HG03139 (cell line): Measurements from ENCODE around the gene DTYMK.

Source experiments
- ATAC-seq: cut with Tn5 transposase; IDR thresholded peaks from one replicate; pipeline ENCODE4 v1.9.1; 2021; ENCODE audit not compliant: unreplicated experiment

DTYMK gene

DNA sequence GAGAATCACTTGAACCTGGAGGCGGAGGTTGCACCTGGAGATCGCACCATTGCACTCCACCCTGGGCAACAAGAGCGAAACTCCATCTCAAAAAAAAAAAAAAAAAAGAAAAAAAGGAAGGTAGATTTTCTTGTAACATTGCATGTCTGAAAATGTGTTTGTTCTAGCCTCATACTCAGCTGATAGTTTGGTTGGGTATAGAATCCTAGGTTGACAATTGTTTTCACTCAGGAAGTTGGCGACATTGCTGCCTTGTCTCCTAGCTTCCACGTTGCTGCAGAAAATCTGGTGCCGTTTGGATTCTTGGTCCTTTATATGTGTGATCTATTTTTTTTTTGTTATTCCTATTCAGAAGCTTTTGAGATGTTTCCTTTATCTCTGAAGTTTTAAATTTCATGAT is 19.9 kb upstream of the DTYMK start:
- no peak for ATAC-seq

DNA sequence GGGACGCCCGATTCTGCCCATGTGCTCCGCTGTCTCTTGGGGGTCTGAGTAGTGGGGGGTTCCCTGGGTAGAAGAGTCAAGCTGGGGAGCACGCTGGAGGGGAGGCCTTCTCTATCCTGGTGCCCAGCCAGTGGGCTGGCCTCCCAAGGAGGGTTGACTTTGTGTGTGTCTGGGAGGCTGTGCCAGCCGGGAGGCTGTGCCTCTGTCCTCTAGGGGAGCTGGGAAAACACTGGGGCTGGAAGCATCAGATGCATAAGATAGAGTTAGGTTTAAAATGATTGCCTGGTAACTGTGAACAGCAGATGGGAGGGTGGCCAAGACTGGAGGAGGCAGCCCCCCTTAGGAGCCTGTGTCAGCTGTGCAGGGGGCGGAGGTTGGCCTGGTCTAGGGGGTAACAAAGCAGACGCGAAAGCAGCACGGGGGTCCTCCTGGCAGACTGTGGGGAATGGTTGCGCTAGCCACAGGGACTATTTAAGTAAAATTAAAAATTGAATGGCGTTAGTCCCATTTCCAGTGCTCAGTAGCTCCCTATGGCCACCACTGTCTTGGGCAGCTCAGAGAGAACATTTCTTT is 16.5 kb upstream of the DTYMK start:
- ATAC-seq, result no peak

DNA sequence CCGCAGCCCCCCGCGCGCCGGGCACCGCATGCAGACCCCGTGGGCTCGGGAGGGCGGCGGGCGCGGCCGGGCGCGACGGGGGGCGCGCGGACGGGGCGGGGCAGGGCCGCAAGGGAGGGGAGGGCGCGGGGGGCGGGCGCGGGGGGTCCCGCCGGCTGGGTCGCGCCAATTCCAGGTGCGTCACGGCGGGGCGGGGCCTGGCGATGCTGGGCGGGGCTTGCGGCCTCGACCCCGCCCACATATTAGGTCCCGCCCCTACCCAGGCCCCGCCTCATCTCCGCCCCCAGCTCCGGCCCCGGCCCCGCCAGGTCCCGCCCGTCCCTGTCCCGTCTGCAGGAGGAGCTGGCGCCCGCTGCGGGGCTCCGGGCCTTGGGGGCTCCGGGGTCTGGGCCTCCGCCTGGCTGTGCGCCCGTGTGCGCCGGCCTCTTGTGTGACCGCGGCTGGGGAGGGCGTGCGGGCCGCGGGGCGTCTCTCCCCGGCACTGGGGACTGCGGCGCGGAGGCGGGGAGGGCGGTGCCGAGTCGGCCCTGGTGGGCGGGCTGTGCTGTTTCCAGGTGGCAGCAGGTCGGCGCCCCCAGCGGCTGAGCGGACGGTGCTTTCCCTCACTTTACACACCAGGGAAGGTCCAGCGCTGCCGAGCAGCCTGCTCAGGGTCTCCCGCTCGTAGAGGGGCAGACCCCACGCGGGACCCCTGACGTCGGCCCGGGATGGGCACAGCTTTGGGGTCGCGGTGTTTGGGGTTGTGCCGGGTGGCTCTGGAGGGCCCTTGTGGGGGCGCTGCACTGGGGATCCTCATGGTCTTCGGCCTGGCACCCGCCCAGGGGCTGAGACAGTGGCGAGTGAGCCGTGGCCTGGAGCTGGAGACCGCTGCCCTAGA is 15.8 kb upstream of the DTYMK start:
- peak; percentile 60 for ATAC-seq

DNA sequence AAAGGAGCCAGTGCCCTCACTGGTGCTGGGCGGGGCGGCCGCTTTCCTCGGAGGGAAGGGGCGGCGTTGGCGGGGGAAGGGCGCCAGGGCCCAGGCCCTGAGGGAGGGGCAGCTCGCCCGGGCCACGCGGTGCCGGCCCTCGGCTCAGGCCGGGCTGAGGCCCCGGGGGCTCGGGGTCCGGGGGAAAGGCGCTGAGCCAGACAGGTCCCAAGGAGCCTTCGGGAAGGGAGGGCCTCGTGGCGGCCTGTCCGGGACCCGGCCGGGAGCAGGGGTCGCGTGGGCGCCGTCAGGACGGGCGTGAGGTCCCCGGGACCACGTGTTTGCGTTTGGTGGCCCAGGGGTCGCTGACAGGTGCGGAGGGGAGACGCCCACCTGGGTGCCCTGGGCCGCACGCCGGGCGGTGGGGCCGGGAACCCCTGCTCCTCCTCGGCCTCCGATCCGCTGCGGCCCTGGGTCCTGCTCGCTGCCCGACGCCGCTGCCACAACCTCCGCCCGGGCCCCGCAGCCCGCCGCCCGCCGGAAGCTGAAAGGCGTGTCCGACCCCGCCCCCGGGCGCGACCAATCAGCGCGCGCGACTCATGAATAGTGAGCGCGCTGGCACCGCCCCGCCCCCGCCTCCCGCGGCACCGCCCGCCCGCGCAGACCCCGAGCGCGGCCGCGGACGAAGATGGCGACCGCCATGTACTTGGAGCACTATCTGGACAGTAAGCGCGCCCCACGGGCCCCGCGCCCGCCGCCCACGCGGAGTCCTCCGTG is 15.0 kb upstream of the DTYMK start, which contains the start of gene ING5:
ING5 (plus strand) TSS at position 641 of the 756 bp plus-strand sequence; CDS start at position 668, 27 bp downstream.
- ATAC-seq, result peak; percentile 47

DNA sequence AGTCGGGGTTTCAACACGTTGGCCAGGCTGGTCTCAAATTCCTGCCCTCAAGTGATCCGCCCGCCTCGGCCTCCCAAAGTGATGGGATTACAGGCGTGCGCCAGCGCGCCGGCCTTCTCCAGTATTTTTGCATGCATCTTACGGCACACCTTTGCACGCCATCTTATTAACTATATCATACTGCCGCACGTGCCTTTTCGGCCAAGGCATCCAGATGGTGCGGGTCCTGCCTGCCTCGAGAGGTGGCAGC is 14.5 kb upstream of the DTYMK start:
- no peak for ATAC-seq

DNA sequence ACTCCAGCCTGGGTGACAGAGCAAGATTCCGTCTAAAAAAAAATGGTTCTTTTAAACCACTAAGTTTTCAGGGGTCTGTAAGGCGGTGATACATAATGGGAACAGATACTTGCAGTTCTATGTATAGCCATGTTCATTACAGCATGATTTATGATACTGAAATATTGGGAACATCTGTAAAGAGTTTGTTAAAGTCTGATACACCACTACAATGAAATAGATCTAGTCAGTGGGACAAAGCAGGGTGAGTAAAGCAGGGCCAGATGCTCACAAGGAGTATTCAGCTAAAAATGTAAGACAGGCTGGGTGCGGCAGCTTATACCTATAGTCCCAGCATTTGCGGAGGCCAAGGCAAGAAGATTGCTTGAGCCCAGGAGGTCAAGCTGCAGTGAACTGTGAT is 9.0 kb upstream of the DTYMK start:
- no peak for ATAC-seq

DNA sequence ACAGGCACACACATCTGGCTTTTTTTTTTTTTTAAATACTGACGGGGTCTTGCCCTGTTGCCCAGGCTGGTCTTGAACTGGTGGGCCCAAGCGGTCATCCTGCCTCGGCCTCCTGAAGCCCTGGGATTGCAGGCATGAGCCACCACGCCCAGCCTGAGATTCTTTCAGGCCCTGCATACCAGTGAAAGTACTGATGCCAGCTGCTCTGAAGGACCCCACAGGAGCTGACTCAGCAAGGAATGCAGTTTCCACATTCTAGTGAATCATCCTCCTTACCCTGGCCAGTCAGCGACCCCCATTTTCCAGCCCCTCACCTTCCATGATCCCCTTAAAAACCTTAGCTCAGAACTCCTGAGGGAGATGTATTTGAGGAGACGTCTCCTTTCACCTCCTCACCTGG is 5.8 kb upstream of the DTYMK start:
- no peak for ATAC-seq

DNA sequence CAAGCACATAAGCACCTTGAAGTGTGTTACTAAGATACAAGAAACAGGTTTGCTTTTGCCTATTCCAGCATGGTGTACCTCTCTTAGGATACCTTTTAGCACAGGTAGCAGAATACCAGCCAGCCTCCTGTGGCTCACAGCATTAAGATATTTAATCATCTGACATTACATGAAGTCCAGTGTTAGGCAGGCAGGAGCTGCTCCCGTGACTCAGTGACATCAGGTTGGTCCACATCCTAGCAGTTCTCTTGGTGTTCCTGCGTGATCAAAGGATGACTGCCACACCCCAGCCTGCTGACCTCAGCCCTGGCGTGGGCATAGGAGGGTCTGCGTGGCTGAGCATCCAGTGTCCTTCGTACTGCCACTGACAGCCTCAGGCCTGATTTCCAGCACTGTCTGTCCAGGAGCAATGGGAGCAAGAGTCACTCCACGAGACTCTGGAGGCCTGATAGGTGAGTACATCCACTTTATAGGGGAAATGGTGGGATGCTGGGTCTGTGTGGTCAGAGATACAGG is 3.6 kb upstream of the DTYMK start:
- no peak for ATAC-seq

DNA sequence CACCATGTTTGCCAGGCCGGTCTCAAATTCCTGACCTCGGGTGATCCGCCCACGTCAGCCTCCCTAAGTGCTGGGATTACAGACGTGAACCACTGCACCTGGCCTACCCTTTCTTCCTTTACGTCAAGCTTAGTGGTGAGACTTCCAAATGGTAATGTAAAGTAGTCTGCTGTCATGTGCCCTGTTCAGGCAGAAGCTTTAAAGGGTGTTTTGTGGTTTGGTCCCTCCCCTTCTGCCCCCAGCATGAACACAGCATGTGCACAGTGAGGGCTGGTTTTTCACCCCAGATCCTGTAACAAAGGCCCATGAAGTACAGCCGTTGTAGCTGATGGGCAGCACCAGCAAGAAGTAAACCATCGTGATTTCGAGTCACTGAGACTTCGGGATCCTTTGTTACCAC is 2.7 kb upstream of the DTYMK start:
- ATAC-seq, result no peak

DNA sequence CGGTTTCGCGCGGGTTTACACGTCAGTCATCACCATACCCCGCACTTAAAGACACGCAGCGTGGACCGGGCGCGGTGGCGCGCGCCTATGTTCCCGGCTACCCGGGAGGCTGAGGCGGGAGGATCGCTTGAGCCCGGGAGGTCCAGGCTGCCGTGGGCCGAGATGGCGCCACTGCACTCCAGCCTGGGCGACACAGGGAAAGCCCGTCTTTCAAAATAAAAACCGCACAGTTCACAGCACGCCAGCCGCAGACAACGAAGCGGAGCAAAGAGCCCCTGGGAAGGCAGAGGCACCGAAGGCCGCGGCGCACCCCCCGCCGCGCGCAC is 328 bp downstream of the DTYMK start:
- ATAC-seq, result no peak

DNA sequence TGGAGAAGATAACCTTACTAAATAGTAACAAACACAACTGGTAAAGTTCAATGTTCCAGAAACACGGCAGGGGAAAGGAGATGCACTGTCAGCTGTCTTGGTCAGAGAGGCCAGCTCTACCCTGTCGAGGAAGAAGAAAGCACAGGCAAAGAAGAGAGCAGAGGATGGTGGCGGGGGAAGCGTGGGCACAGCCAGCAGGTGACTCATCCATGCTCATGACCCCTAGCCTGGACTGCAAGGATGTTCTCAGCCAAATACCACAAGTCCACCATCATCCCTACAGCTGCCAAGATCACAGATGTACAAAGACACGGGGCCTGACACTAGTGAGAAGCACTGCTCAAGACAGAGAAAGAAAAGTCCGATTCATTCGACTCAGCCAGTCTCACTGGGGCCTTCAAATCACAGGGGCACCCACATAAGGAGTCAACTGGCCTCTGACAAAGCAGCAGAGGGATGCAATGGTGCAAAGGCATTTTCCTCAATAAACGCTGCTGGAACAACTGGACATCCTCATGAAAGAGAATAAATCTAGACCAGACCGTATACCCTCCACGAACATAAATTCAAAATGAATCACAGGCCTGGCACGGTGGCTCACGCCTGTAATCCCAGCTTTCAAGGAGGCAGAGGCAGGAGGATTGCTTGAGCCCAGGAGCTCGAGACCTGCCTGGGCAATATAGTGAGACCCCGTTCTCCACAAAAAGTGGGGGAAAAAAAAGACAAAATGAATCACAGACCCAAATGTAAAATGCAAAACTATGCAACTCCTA is 5.6 kb downstream of the DTYMK start:
- ATAC-seq, result no peak

DNA sequence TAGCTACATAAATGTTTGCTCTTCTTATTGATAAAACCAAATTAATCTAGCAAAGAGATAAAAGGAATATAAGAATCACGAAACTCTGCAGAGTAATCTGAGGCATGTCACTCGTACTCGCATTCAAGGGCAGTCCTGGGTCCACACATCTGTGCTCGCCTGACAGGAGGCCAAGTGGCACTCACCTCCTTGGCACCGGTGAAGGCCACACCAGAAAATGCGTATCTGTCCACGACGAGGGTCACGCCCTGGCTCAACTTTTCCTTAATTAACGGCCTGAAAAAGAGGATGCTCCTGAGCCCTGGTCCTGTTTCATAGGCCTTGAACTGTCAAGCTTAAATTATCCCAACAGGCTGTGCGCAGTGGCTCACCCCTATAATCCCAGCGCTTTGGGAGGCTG is 6.6 kb downstream of the DTYMK start:
- ATAC-seq, result no peak

DNA sequence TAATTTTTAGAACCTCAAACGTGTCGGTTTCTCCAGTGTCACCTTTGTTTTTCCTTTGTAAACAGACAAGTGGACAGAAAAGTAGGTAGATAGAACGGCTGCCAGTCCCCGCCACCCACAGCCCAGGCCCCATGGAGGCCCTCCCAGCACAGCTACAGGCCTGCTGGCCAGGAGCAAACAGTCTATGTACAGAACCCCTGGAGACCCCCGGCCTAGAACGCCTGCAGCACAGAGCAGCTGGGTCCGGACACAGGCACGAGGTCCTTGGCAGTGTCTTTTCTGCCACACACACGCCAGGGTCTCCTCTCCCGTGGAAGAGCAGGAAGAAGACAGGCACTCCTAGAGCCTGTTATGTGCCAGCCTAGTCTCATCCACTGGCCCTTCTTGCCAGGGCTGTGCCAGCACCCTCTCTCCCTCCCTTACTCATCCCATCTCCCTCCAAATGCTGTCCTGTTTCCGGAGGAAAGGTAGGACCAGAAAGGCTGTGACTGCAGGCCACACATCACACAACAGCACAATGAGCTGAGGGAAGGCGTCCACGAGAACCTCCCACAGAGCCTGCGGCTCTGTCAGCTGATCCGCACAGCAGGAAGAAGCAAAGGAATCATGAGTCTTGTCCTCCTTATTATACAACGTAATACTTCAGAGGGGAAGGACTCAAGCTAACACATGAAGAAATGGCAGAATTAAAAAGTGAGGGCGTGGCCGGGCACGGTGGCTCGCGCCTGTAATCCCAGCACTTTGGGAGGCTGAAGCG is 7.7 kb downstream of the DTYMK start:
- no peak for ATAC-seq

DNA sequence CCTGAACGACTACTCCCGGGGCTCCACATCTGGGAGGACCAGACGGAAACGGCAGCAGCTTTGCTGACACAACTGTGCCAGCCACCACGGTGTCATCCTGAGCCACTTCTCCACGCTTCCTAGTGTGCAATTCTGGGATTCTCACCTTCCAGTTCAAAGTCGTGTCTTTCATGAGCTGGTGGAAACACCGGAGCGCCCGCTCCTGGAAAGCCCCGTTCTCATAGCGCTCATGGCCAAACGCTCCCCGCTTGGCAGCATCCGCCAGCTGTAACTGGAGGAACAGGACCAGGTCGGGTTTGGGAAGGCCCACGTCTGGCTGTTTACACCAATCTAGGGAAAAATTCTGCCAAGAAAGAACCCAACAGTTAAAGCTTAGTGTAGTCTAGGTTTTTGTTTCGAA is 8.3 kb downstream of the DTYMK start:
- no peak for ATAC-seq

DNA sequence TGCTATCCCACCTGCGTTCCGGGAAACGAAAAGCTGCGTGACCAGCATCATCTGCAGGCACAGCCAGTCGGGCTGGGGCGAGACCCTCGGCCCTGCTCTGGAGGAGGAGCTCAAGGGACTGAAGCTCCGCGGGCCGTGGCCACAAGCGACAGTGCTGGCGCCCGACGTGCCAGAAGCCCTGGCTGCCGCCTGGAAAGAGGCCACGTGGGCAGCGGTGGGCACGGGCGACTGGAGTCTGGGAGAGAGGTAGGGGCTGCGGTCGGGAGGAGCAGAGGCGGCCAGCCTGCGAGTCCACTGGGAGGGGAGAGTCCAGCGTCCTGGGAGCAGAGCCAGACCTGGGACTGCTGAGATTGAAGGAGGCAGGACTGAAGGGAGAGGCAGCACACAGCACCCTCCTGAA is 9.2 kb downstream of the DTYMK start:
- ATAC-seq, result no peak

DNA sequence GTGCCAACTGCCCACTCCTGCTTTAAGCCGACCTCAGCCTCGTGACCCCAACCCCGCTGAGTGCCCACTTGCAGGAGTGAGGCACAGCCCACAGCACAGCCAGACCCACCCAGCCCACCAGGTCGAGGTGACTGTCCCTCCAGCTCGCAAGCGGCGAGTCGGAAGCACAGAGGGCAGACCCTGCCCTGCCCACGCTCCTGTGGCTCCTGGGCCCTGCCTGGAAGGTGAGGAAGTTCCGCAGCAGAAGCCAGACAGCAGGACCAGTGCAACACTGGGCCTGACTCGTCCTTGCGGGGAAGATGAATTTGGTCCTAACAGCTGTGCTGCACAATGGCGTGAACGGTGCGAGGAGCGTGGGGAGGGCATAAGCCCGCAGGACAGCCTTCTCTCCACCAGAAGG is 9.9 kb downstream of the DTYMK start:
- ATAC-seq, result no peak

DNA sequence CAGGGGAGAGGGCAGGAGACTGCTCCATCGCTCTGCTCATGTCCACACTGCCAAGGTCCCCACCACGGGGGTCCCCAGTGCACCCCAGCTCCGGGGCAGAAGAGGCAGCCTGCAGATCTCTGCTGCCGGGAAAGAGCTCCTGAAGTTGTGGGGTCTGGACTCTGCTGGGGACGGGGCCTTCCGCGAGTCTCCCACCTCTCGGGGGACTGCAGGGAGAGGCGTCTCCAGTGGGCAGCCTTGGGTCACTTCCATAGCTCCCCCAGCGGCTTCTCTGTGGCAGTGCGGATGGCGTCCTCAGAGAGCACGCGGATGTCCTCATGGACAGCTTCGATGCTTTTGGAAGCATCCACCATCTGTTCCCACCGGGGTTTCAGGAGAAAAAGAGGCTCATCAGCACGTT is 10.7 kb downstream of the DTYMK start:
- ATAC-seq, result no peak

DNA sequence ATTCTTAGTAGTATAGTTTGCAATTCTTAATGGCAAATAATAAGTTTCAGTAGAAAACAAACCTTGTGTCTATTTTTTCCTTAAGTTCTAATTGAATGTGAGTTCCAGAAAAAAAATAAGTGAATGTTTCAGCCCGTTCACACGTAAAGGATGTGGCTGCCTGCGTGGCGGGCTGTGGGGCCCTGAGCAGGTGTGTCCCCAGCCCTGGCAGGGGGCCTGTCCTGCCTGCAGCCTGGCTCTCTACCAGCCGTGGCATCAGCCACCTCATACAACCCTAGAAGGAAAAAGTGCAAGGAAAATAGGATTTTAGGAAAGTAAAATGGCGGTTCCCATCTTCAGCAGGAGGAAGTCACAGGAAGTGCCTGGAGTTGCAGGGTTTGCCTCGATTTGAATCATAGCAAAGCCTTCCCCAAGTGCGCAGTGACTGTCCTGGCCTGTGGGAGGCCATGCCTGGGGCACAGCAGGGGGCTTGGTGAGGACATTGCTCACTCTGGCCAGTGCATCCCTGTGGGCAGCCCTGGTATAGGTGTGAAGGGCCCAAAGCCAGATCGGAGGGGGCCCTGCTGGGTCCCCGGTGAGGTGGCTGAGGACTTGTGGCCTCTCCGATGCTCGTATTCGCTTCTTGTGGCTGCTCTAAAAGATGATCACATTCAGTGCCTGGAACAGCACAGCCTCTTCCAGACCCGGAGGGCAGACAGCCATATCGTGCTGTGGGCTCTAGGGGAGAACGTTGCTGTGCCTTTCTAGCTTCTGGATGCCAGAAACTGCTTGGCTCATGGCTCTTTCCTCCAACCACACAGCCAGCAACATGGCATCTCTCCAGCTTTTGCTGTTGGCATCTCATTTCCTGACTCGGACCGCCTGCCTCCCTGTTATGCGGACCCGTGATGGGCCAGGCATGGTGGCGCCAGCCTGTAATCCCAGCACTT is 12.6 kb downstream of the DTYMK start:
- no peak for ATAC-seq

DNA sequence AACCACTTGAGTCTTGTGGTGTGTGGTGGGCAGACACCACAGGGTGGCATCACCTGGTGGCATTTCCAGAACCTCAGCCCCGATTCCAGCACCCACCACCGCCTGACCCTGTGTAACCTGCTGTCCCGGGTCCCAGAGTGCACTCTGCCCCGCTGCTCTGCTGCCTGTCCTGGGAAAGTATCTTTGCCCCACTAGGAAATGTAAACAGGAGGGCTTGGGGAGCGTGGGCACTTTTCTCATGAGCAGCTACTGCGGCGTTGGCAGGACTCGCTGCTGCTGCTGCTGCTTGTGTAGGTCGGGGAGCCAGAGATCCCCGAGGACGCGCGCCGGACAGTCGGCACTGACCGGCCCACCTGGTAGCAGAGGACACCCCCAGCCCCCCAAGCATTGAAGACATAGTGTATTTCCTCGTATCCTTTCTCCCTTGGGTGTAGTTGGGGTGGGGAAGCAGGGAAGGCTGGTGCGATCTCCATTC is 13.4 kb downstream of the DTYMK start:
- ATAC-seq, result no peak
